NCI-H1092 (cell line): ENCODE measurements around the gene PPT2.
"Not testable (repeated sequence)": the region's sequence is repeated elsewhere in the genome, so short reads cannot be mapped to it uniquely, and the experiment has no call there.

Source experiments
- DNase-seq: peaks from one replicate; lab custom pipeline; 2025; lab: John Stamatoyannopoulos, UW

The PPT2 gene

GRCh38 chr6:32189742-32190053 lies 35.8 kb downstream of the PPT2 start:
- no peak for DNase-seq

GRCh38 chr6:32190054-32190851 lies 36.3 kb downstream of the PPT2 start, which contains the start of gene PBX2:
PBX2 (minus strand) TSS chr6:32190202; CDS start chr6:32189915, 287 bp downstream.
- DNase-seq = peak; percentile 52

GRCh38 chr6:32190911-32191677 lies 37.2 kb downstream of the PPT2 start:
- no peak for DNase-seq

GRCh38 chr6:32191696-32192607 lies 38.0 kb downstream of the PPT2 start:
- no peak for DNase-seq

GRCh38 chr6:32192608-32193039 lies 38.7 kb downstream of the PPT2 start, which contains the start of gene GPSM3:
GPSM3 (minus strand) TSS chr6:32192643; CDS start chr6:32192513, 130 bp downstream.
- no peak for DNase-seq

- not testable (repeated sequence) for DNase-seq
Observed at GRCh38 chr6:32193096-32193495, 39.2 kb downstream of the PPT2 start.

- no peak for DNase-seq
Observed at GRCh38 chr6:32194388-32194787, 40.4 kb downstream of the PPT2 start.

GRCh38 chr6:32194825-32195651 lies 41.1 kb downstream of the PPT2 start:
- DNase-seq = no peak

GRCh38 chr6:32195652-32195901 lies 41.6 kb downstream of the PPT2 start:
- DNase-seq = peak; percentile 96

- DNase-seq = peak; percentile 75
Observed at GRCh38 chr6:32195902-32196681, 42.2 kb downstream of the PPT2 start.

- DNase-seq = no peak
Observed at GRCh38 chr6:32196682-32197616, 43.0 kb downstream of the PPT2 start.

GRCh38 chr6:32198345-32198696 lies 44.4 kb downstream of the PPT2 start:
- DNase-seq = no peak

- DNase-seq = no peak
Observed at GRCh38 chr6:32198866-32199265, 44.9 kb downstream of the PPT2 start.

GRCh38 chr6:32200711-32201475 lies 47.0 kb downstream of the PPT2 start:
- DNase-seq = no peak

GRCh38 chr6:32202186-32202585 lies 48.2 kb downstream of the PPT2 start:
- DNase-seq = no peak

GRCh38 chr6:32203426-32204267 lies 49.7 kb downstream of the PPT2 start:
- no peak for DNase-seq

GRCh38 chr6:32204268-32204715 lies 50.4 kb downstream of the PPT2 start:
- DNase-seq = no peak

GRCh38 chr6:32208996-32209395 lies 55.1 kb downstream of the PPT2 start:
- DNase-seq = no peak
